Measurements from ENCODE around the gene TSPAN33.

DNA sequence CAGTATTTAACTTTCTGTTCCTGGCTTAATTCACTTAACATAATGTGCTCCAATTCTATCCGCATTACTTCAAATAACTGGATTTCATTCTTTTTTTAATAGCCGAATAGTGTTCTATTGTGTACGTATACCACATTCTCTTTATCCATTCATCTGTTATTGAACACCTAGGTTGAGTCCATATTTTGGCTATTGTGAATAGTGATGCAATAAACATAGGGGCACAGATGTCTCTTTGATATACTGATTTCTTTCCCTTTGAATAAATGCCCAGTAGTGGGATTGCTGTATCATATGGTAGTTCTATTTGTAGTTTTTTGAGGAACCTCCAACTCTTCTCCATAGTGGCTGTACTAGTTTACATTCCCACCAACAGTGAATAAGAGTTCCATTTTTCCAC, 25.5 kb upstream of the TSPAN33 start:
- TF ChIP-seq CTCF (conservative IDR thresholded peaks at IDR 0.05; ENCODE audit: low read depth, low read length), result no peak
- no peak for TF ChIP-seq EZH2 (IDR thresholded peaks at IDR 0.05; ENCODE audit: borderline replicate concordance, low read depth, low read length, poor library complexity, severe bottlenecking)
